ENCODE measurements around the gene HIVEP3. TPM values are rescaled to one million over a fixed set of nuclear protein-coding genes. Genes with fewer than 3 reads are reported as not detected.

The HIVEP3 gene
- total and polyA plus RNA-seq, 2 donors (not counting 1 experiment from before 2014, with no cell fraction given), result 2.0 to 5.1 TPM

- H3K27ac ChIP-seq (ENCODE audit: low read length in 2 of 2), result no peak overlapping the region
- CTCF ChIA-PET, result no interaction called here
- DNase-seq (no peak), ATAC-seq (ENCODE audit: low read depth) (no peak)
- no peak overlapping the region for H3K4me3 ChIP-seq (ENCODE audit: control extremely low read depth in 1 of 5, extremely low read depth in 1 of 5, insufficient read depth in 1 of 5, low read depth in 2 of 5, low read length in 4 of 5)
- H2AFZ ChIP-seq (ENCODE audit: insufficient read depth, low read depth, low read length, poor library complexity, severe bottlenecking), result no peak overlapping the region
- Mint-ChIP-seq H3K9me3 (ENCODE audit: insufficient read depth) (no peaks in the 10 kb centered on the region), H3K4me1 (peaks cover 2% of the 10 kb centered on the region), H3K4me3 (no peak overlapping the region), H3K27ac (no peak overlapping the region), H3K27me3 (no peaks in the 10 kb centered on the region)
- intact Hi-C loops (cut with micrococcal nuclease), result no loop called here
- TF ChIP-seq CTCF (IDR thresholded peaks at IDR 0.05) (no peak), EZH2 (IDR thresholded peaks at IDR 0.05; ENCODE audit: borderline replicate concordance, insufficient read depth, low read depth, low read length, poor library complexity, severe bottlenecking) (no peak)
- H3K79me2 ChIP-seq (ENCODE audit: control insufficient read depth, insufficient read depth, low read length), result no peaks in the 10 kb centered on the region
- 77% methylated on average over 5 of the region's 5 CpGs for WGBS (ENCODE audit: insufficient coverage)
- H3K9ac ChIP-seq (ENCODE audit: low read length), result no peak overlapping the region
- no peaks in the 10 kb centered on the region for H3K4me1 ChIP-seq (ENCODE audit: control insufficient read depth in 2 of 2, insufficient read depth in 2 of 2, low read length in 2 of 2)
- H3K27me3 ChIP-seq (replicated peaks in 1 of 4; ENCODE audit: control extremely low read depth in 1 of 4, control insufficient read depth in 3 of 4, insufficient read depth in 4 of 4, low read length in 3 of 4), result no peaks in the 10 kb centered on the region
- no peak overlapping the region for H3K4me2 ChIP-seq (replicated peaks; ENCODE audit: low read depth, low read length, poor library complexity, severe bottlenecking)
- no peaks in the 10 kb centered on the region for H4K20me1 ChIP-seq (ENCODE audit: control insufficient read depth, insufficient read depth, low read length, poor library complexity, severe bottlenecking)
- peaks cover 0 to 4% (median 1%) of the 10 kb centered on the region in 3 donors for H3K9me3 ChIP-seq (ENCODE audit: control extremely low read depth in 1 of 3, control insufficient read depth in 2 of 3, insufficient read depth in 1 of 3, low read length in 2 of 3)
- POLR2A ChIA-PET, result no interaction called here
- H3K36me3 ChIP-seq (replicated peaks in 1 of 2; ENCODE audit: control extremely low read depth in 1 of 2, control insufficient read depth in 1 of 2, extremely low read depth in 1 of 2, insufficient read depth in 2 of 2, low read length in 1 of 2), result peaks cover 2 to 3% of the 10 kb centered on the region in 2 experiments
These were observed 359.4 kb downstream of the HIVEP3 start for GRCh38 chr1:41559331-41559730.

GRCh38 chr1:41558761-41559171 lies 360.0 kb downstream of the HIVEP3 start:
- no peak overlapping the region for H3K4me3 ChIP-seq (ENCODE audit: control extremely low read depth in 1 of 5, extremely low read depth in 1 of 5, insufficient read depth in 1 of 5, low read depth in 2 of 5, low read length in 4 of 5)
- H3K4me1 ChIP-seq (ENCODE audit: control insufficient read depth in 2 of 2, insufficient read depth in 2 of 2, low read length in 2 of 2), result no peaks in the 10 kb centered on the region
- H3K36me3 ChIP-seq (replicated peaks in 1 of 2; ENCODE audit: control extremely low read depth in 1 of 2, control insufficient read depth in 1 of 2, extremely low read depth in 1 of 2, insufficient read depth in 2 of 2, low read length in 1 of 2), result peaks cover 2 to 3% of the 10 kb centered on the region in 2 experiments
- H3K27ac ChIP-seq (ENCODE audit: low read length in 2 of 2), result no peak overlapping the region
- intact Hi-C loops (cut with micrococcal nuclease), result no loop called here
- H3K4me2 ChIP-seq (replicated peaks; ENCODE audit: low read depth, low read length, poor library complexity, severe bottlenecking), result no peak overlapping the region
- Mint-ChIP-seq H3K9me3 (ENCODE audit: insufficient read depth) (no peaks in the 10 kb centered on the region), H3K4me3 (no peak overlapping the region), H3K4me1 (peaks cover 2% of the 10 kb centered on the region), H3K27ac (no peak overlapping the region), H3K27me3 (no peaks in the 10 kb centered on the region)
- no peak overlapping the region for H3K9ac ChIP-seq (ENCODE audit: low read length)
- 98% methylated on average over 3 of the region's 3 CpGs for WGBS (ENCODE audit: insufficient coverage)
- ATAC-seq (ENCODE audit: low read depth) (no peak), DNase-seq (no peak)
- H3K79me2 ChIP-seq (ENCODE audit: control insufficient read depth, insufficient read depth, low read length), result no peaks in the 10 kb centered on the region
- CTCF ChIA-PET, result no interaction called here
- no peaks in the 10 kb centered on the region for H3K27me3 ChIP-seq (replicated peaks in 1 of 4; ENCODE audit: control extremely low read depth in 1 of 4, control insufficient read depth in 3 of 4, insufficient read depth in 4 of 4, low read length in 3 of 4)
- peaks cover 0 to 4% (median 1%) of the 10 kb centered on the region in 3 donors for H3K9me3 ChIP-seq (ENCODE audit: control extremely low read depth in 1 of 3, control insufficient read depth in 2 of 3, insufficient read depth in 1 of 3, low read length in 2 of 3)
- H2AFZ ChIP-seq (ENCODE audit: insufficient read depth, low read depth, low read length, poor library complexity, severe bottlenecking), result no peak overlapping the region
- POLR2A ChIA-PET, result no interaction called here
- TF ChIP-seq CTCF (IDR thresholded peaks at IDR 0.05) (no peak), EZH2 (IDR thresholded peaks at IDR 0.05; ENCODE audit: borderline replicate concordance, insufficient read depth, low read depth, low read length, poor library complexity, severe bottlenecking) (no peak)
- H4K20me1 ChIP-seq (ENCODE audit: control insufficient read depth, insufficient read depth, low read length, poor library complexity, severe bottlenecking), result no peaks in the 10 kb centered on the region
